Brain microvascular endothelial cell (primary cell): Measurements from ENCODE around the gene TXNDC5.

Experiments
- DNase-seq: peaks from one replicate; pipeline ENCODE4 v3.0.0-alpha.2; 2020
- H3K27ac ChIP-seq: fragments of 250-450 bp; sonication (Bioruptor Pico); 2 replicates; pipeline ENCODE4 v1.5.1; 2020; ENCODE audit warnings: mild to moderate bottlenecking, moderate library complexity
- H3K27me3 ChIP-seq: fragments of 250-450 bp; sonication (Bioruptor Pico); replicated peaks from 2 replicates; pipeline ENCODE4 v1.5.1; 2020; ENCODE audit warnings: mild to moderate bottlenecking
- H3K36me3 ChIP-seq: fragments of 250-450 bp; sonication (Bioruptor Pico); replicated peaks from 2 replicates; pipeline ENCODE4 v1.5.1; 2020; ENCODE audit warnings: mild to moderate bottlenecking
- H3K4me3 ChIP-seq: 2 replicates; pipeline ENCODE4 v1.5.1; 2011; ENCODE audit warnings: low read depth, mild to moderate bottlenecking, control low read depth, low read length, moderate library complexity
- CTCF ChIP-seq: IDR thresholded peaks from 2 replicates; pipeline ENCODE4 v1.5.1; 2011; ENCODE audit warnings: low read depth, mild to moderate bottlenecking, moderate library complexity, low read length, control low read depth, inconsistent platforms; ENCODE audit errors: missing control alignments
- in situ Hi-C: cut with HindIII; loops from 2 replicates; pipeline ENCODE4 v1.10.0; 2017; ENCODE audit warnings: low sequenced_read_pairs, low pct_ligation_motif_present

The TXNDC5 gene

GRCh38 chr6:7914311-7914710, 3.7 kb upstream of the TXNDC5 start:
- no peak overlapping the region for H3K4me3 ChIP-seq
- no peak for DNase-seq
- TF ChIP-seq CTCF: no peak
- no peaks in the 10 kb centered on the region for H3K27me3 ChIP-seq
- H3K27ac ChIP-seq: no peak overlapping the region
- in situ Hi-C loops: no loop called here
- H3K36me3 ChIP-seq: no peaks in the 10 kb centered on the region

GRCh38 chr6:7912736-7913517, 2.3 kb upstream of the TXNDC5 start:
- Histone ChIP-seq H3K27ac (no peak overlapping the region), H3K36me3 (no peaks in the 10 kb centered on the region), H3K4me3 (no peak overlapping the region), H3K27me3 (no peaks in the 10 kb centered on the region)
- in situ Hi-C loops: no loop called here
- no peak for TF ChIP-seq CTCF
- no peak for DNase-seq

GRCh38 chr6:7912024-7912423, 1.4 kb upstream of the TXNDC5 start:
- Histone ChIP-seq H3K27ac (no peak overlapping the region), H3K4me3 (no peak overlapping the region), H3K27me3 (no peaks in the 10 kb centered on the region), H3K36me3 (no peaks in the 10 kb centered on the region)
- in situ Hi-C loops: no loop called here
- no peak for DNase-seq
- no peak for TF ChIP-seq CTCF

GRCh38 chr6:7911345-7911725, 747 bp upstream of the TXNDC5 start:
- DNase-seq: no peak
- Histone ChIP-seq H3K4me3 (peak overlapping the region; percentile 84), H3K27me3 (no peaks in the 10 kb centered on the region), H3K27ac (no peak overlapping the region), H3K36me3 (no peaks in the 10 kb centered on the region)
- TF ChIP-seq CTCF: no peak
- in situ Hi-C loops: no loop called here

- H3K27ac ChIP-seq: peak overlapping the region; percentile 41
- no peaks in the 10 kb centered on the region for H3K27me3 ChIP-seq
- no peaks in the 10 kb centered on the region for H3K36me3 ChIP-seq
- H3K4me3 ChIP-seq: peak overlapping the region; percentile 84
- TF ChIP-seq CTCF: no peak
- in situ Hi-C loops: no loop called here
- DNase-seq: peak; percentile 11
These were observed 312 bp downstream of the TXNDC5 start for GRCh38 chr6:7910298-7910653.
